HepG2 (cell line): ENCODE data around the gene PSMD1. TPM values are rescaled to one million over a fixed set of nuclear protein-coding genes. Genes with fewer than 3 reads are reported as not detected.

Source experiments
- BCL3 ChIP-seq: sonication (generic); formaldehyde crosslinking; IDR thresholded peaks from 2 replicates; pipeline ENCODE4 v1.5.1; 2020; ENCODE audit warnings: mild to moderate bottlenecking, missing genetic modification reagents, moderate library complexity
- BHLHE40 ChIP-seq: IDR thresholded peaks from 2 replicates; pipeline ENCODE4 v1.6.1; 2011; ENCODE audit warnings: low read length, improper control_type of control experiment
- CCAR2 ChIP-seq: fragments of 200-400 bp; formaldehyde crosslinking; optimal IDR thresholded peaks from 2 replicates; pipeline ENCODE3; 2018; ENCODE audit warnings: low read depth, mild to moderate bottlenecking, low read length, moderate library complexity
- CREB1 ChIP-seq, 2 experiments: fragments of 450-650 bp in 1 of 2; IDR thresholded peaks; 2 replicates each; pipeline ENCODE4 v1.6.1; 2016 to 2017; ENCODE audit warnings: control low read depth in 1 of 2, mild to moderate bottlenecking in 1 of 2, missing compliant biosample characterization in 1 of 2, missing genetic modification characterization in 1 of 2
- EZH2 ChIP-seq: conservative IDR thresholded peaks from 2 replicates; pipeline ENCODE4 v1.6.1; 2012; ENCODE audit warnings: mild to moderate bottlenecking, low read depth, low read length, moderate library complexity
- FOSL1 ChIP-seq: sonication (generic); formaldehyde crosslinking; IDR thresholded peaks from 2 replicates; pipeline ENCODE4 v1.9.0; 2021; ENCODE audit warnings: missing genetic modification reagents, borderline replicate concordance
- GATAD1 ChIP-seq: IDR thresholded peaks from 2 replicates; pipeline ENCODE4 v1.6.1; 2016; ENCODE audit warnings: missing genetic modification reagents, missing compliant biosample characterization
- GFI1 ChIP-seq: sonication (generic); formaldehyde crosslinking; IDR thresholded peaks from 2 replicates; pipeline ENCODE4 v1.5.0; 2020; ENCODE audit warnings: missing genetic modification reagents, mild to moderate bottlenecking, borderline replicate concordance
- HMG20B ChIP-seq: conservative IDR thresholded peaks from 2 replicates; pipeline ENCODE4 v1.6.1; 2016; ENCODE audit warnings: missing genetic modification reagents, missing compliant biosample characterization
- IKZF1 ChIP-seq: fragments of 450-650 bp; IDR thresholded peaks from 2 replicates; pipeline ENCODE4 v1.7.1; 2016
- JUN ChIP-seq: sonication (generic); formaldehyde crosslinking; IDR thresholded peaks from 2 replicates; pipeline ENCODE4 v1.4.0; 2020; ENCODE audit warnings: mild to moderate bottlenecking, missing genetic modification reagents
- LRRFIP1 ChIP-seq: sonication (generic); formaldehyde crosslinking; conservative IDR thresholded peaks from 2 replicates; pipeline ENCODE4 v1.4.0; 2020; ENCODE audit warnings: missing genetic modification reagents
- NFRKB ChIP-seq: fragments of 450-650 bp; IDR thresholded peaks from 2 replicates; pipeline ENCODE4 v1.6.1; 2017
- NR2F1 ChIP-seq, 2 experiments: fragments of 450-650 bp in 1 of 2; formaldehyde crosslinking in 1 of 2; IDR thresholded peaks; 2 replicates each; pipeline versions ENCODE4 v1.5.0 to v1.6.1; 2016 to 2020; ENCODE audit warnings: mild to moderate bottlenecking in 1 of 2, missing compliant biosample characterization in 1 of 2, missing genetic modification reagents in 1 of 2, moderate library complexity in 1 of 2
- PCBP2 ChIP-seq: fragments of 200-400 bp; formaldehyde crosslinking; optimal IDR thresholded peaks from 2 replicates; pipeline ENCODE3; 2018; ENCODE audit warnings: low read length, low read depth; ENCODE audit not compliant: poor library complexity, severe bottlenecking
- POGZ ChIP-seq: sonication (generic); formaldehyde crosslinking; IDR thresholded peaks from 2 replicates; pipeline ENCODE4 v1.4.0; 2020; ENCODE audit warnings: mild to moderate bottlenecking, missing genetic modification reagents
- RXRA ChIP-seq: sonication (generic); formaldehyde crosslinking; IDR thresholded peaks from 2 replicates; pipeline ENCODE4 v1.5.1; 2020; ENCODE audit warnings: missing genetic modification reagents
- TBX3 ChIP-seq: fragments of 450-650 bp; IDR thresholded peaks from 2 replicates; pipeline ENCODE4 v1.6.1; 2017; ENCODE audit warnings: antibody characterized with exemption, mild to moderate bottlenecking, inconsistent platforms, borderline replicate concordance
- THAP11 ChIP-seq: IDR thresholded peaks from 2 replicates; pipeline ENCODE4 v1.6.1; 2016; ENCODE audit warnings: missing biosample characterization, missing genetic modification reagents
- WIZ ChIP-seq: sonication (generic); formaldehyde crosslinking; IDR thresholded peaks from 2 replicates; pipeline ENCODE4 v1.5.1; 2020; ENCODE audit warnings: mild to moderate bottlenecking, missing genetic modification reagents
- ZNF263 ChIP-seq: sonication (generic); formaldehyde crosslinking; IDR thresholded peaks from 2 replicates; pipeline ENCODE4 v1.4.0; 2020; ENCODE audit warnings: missing genetic modification reagents
- ZNF660 ChIP-seq: sonication (generic); formaldehyde crosslinking; IDR thresholded peaks from 2 replicates; pipeline ENCODE4 v1.5.1; 2020; ENCODE audit warnings: mild to moderate bottlenecking, low read depth, missing genetic modification reagents, borderline replicate concordance
- polyA plus RNA-seq, 8 experiments: library from polyadenylated mRNA; depleted of rRNA in 3 of 8; stranded (reverse) in 7 of 8; unstranded in 1 of 8; fragments of >200 nt; fragmentation: Illumina TruSeq in 4 of 8; extraction: Trizol in 4 of 8; gene quantifications; 2 replicates each; pipeline versions ENCODE4 v1.2.1 to v1.2.3, GENCODE V29; 2011 to 2016; ENCODE audit warnings: low read depth in 4 of 8, missing spikeins in 1 of 8, mixed read lengths in 1 of 8; ENCODE audit not compliant: insufficient read depth in 1 of 8
- total RNA-seq, 5 experiments: library from RNA; depleted of rRNA; stranded (reverse); fragments of >200 nt; fragmentation: Illumina TruSeq; extraction: Trizol; gene quantifications; 2 replicates each; pipeline ENCODE4 v1.2.3, GENCODE V29; 2016; ENCODE audit warnings: low read depth in 1 of 5
- TF ChIP-seq, protein P1 (sequence below): sonication (generic); formaldehyde crosslinking; IDR thresholded peaks from 2 replicates; pipeline ENCODE4 v1.8.0; 2022; ENCODE audit warnings: mild to moderate bottlenecking, missing genetic modification reagents, moderate library complexity
- TF ChIP-seq, protein P2 (sequence below): IDR thresholded peaks from 2 replicates; pipeline ENCODE4 v1.6.1; 2016; ENCODE audit warnings: mild to moderate bottlenecking
- TF ChIP-seq, protein P3 (sequence below): IDR thresholded peaks from 2 replicates; pipeline ENCODE4 v1.6.1; 2016; ENCODE audit warnings: low read depth, control low read depth

PSMD1 gene
- total and polyA plus RNA-seq, 2 of the 13 experiments (the other 11 are each of a cell fraction or from before 2014, with no cell fraction given) = 136 to 191 TPM

GRCh38 chr2:231034291-231034882 lies 22.3 kb upstream of the PSMD1 start (continued):
- TF ChIP-seq CCAR2 (no peak), ZNF263 (peak; percentile 79), TBX3 (no peak), NFRKB (no peak), GATAD1 (CRISPR knock-in tag) (no peak), THAP11 (CRISPR knock-in tag) (no peak), WIZ (no peak), IKZF1 (no peak), BHLHE40 (no peak), NR2F1 (CRISPR knock-in tag; IDR thresholded peaks at IDR 0.05) (no peak), RXRA (CRISPR knock-in tag) (no peak), LRRFIP1 (no peak), ZNF660 (no peak), GFI1 (no peak), BCL3 (CRISPR knock-in tag) (no peak), JUN (CRISPR knock-in tag) (no peak), FOSL1 (CRISPR knock-in tag) (no peak), PCBP2 (no peak), HMG20B (CRISPR knock-in tag) (no peak), POGZ (CRISPR knock-in tag) (no peak; the same call in 1 of the 2 replicates), CREB1 (IDR thresholded peaks at IDR 0.05) (no peak), CREB1 (CRISPR knock-in tag; IDR thresholded peaks at IDR 0.05) (no peak), EZH2 (no peak)
- TF ChIP-seq, protein P1, sequence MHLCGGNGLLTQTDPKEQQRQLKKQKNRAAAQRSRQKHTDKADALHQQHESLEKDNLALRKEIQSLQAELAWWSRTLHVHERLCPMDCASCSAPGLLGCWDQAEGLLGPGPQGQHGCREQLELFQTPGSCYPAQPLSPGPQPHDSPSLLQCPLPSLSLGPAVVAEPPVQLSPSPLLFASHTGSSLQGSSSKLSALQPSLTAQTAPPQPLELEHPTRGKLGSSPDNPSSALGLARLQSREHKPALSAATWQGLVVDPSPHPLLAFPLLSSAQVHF (CRISPR knock-in tag) = no peak
- TF ChIP-seq, protein P2, sequence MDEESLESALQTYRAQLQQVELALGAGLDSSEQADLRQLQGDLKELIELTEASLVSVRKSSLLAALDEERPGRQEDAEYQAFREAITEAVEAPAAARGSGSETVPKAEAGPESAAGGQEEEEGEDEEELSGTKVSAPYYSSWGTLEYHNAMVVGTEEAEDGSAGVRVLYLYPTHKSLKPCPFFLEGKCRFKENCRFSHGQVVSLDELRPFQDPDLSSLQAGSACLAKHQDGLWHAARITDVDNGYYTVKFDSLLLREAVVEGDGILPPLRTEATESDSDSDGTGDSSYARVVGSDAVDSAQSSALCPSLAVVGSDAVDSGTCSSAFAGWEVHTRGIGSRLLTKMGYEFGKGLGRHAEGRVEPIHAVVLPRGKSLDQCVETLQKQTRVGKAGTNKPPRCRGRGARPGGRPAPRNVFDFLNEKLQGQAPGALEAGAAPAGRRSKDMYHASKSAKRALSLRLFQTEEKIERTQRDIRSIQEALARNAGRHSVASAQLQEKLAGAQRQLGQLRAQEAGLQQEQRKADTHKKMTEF (CRISPR knock-in tag) = peak; percentile 29; the same call in 1 of the 2 replicates
- TF ChIP-seq, protein P3, sequence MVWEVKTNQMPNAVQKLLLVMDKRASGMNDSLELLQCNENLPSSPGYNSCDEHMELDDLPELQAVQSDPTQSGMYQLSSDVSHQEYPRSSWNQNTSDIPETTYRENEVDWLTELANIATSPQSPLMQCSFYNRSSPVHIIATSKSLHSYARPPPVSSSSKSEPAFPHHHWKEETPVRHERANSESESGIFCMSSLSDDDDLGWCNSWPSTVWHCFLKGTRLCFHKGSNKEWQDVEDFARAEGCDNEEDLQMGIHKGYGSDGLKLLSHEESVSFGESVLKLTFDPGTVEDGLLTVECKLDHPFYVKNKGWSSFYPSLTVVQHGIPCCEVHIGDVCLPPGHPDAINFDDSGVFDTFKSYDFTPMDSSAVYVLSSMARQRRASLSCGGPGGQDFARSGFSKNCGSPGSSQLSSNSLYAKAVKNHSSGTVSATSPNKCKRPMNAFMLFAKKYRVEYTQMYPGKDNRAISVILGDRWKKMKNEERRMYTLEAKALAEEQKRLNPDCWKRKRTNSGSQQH (CRISPR knock-in tag) = no peak
